T-helper 1 cell treated with Interleukin-12 subunit alpha and Interleukin-12 subunit beta and Interleukin-4 antibody, amounts not matched to agents 30 μg/mL and 1 μg/mL, for 36 hours (primary cell): ENCODE data around the gene MBD3L2.
A peak's percentile ranks its signal among the peaks of the same experiment; 100 is the strongest.

Experiments used
- H3K27ac Mint-ChIP-seq: one replicate; pipeline ENCODE4 v1.8.0; 2021; ENCODE audit warnings: mild to moderate bottlenecking, mixed read lengths
- H3K27me3 Mint-ChIP-seq: one replicate; pipeline ENCODE4 v1.8.0; 2021; ENCODE audit warnings: low read depth, mixed read lengths
- H3K36me3 Mint-ChIP-seq: one replicate; pipeline ENCODE4 v1.8.0; 2021; ENCODE audit warnings: low read depth, mixed read lengths
- H3K4me1 Mint-ChIP-seq: one replicate; pipeline ENCODE4 v1.8.0; 2021; ENCODE audit warnings: low read depth, mixed read lengths
- H3K4me3 Mint-ChIP-seq: one replicate; pipeline ENCODE4 v1.8.0; 2021; ENCODE audit warnings: mild to moderate bottlenecking, moderate library complexity, mixed read lengths
- H3K9me3 Mint-ChIP-seq: one replicate; pipeline ENCODE4 v1.8.0; 2021; ENCODE audit warnings: mixed read lengths

The MBD3L2 gene

DNA sequence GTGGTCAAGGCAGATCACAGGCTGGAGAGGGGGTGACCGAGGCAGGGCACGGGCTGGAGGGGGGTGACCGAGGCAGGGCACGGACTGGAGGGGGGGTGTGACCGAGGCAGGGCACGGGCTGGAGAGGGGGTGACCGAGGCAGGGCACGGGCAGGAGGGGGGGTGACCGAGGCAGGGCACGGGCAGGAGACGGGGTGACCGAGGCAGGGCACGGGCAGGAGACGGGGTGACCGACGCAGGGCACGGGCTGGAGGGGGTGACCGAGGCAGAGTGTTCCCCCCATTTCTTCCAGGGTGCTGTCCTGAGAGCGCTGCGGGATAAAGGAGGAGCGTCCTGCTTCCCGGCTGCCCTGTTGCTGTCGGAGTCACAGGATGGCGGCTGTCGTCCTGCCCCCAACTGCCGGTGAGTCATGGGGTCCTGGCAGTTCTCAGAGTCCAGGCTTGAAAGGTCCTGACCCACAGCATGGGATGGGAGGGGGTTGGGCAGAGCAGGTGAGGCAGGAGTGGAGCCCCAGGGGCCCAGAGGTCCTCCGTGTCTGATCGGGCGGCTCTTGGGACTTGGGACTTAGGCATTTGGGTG, 25.7 kb downstream of the MBD3L2 start:
- no peak overlapping the region for H3K27ac Mint-ChIP-seq
- H3K9me3 Mint-ChIP-seq, result peaks cover 50% of the 10 kb centered on the region
- peaks cover 76% of the 10 kb centered on the region for H3K36me3 Mint-ChIP-seq

DNA sequence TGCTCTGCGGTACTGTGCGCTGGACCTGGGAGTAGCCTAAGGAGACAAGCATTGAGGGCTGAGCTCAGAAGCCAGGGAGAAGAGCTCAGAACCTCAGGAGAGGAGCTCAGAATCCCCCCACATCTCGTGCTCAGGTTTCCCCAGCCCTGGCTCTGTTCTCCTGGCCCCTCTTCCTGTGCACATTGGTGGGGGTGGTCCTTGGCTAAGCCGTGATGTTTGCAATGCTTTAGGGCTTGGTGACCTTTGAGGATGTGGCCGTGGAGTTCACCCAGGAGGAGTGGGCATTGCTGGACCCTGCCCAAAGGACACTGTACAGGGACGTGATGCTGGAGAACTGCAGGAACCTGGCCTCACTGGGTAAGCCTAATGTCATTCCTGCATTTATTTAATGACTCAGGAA, 27.0 kb downstream of the MBD3L2 start:
- no peaks in the 10 kb centered on the region for H3K27me3 Mint-ChIP-seq
- H3K36me3 Mint-ChIP-seq, result peaks cover 89% of the 10 kb centered on the region
- H3K4me1 Mint-ChIP-seq, result peaks cover 6% of the 10 kb centered on the region
- H3K4me3 Mint-ChIP-seq, result no peak overlapping the region
- H3K27ac Mint-ChIP-seq, result no peak overlapping the region
- peaks cover 61% of the 10 kb centered on the region for H3K9me3 Mint-ChIP-seq

More for the DNA sequence above, 25.7 kb downstream of the MBD3L2 start:
- H3K4me3 Mint-ChIP-seq, result no peak overlapping the region
- no peaks in the 10 kb centered on the region for H3K27me3 Mint-ChIP-seq
- H3K4me1 Mint-ChIP-seq, result peaks cover 9% of the 10 kb centered on the region

DNA sequence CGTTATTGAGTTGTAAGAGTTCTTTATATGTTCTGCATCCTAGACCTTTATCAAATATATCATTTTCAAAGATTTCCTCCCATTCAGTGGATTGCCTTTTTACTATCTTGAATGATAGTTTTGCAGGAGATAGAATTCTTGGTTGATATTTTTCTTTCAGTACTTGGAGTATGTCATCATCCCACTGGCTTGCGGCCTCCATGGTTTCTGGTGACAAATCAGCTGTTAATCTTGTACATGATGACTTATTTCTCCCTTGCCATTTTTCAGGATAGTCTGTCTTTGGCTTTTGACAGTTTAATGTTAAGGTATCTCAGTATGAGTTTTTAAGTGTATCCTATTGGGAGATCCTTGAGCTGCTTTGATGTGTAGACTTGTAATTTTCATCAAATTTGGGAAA, 28.9 kb downstream of the MBD3L2 start:
- Mint-ChIP-seq H3K27me3 (no peaks in the 10 kb centered on the region), H3K36me3 (peaks cover 96% of the 10 kb centered on the region), H3K27ac (no peak overlapping the region), H3K4me3 (no peak overlapping the region), H3K4me1 (no peaks in the 10 kb centered on the region), H3K9me3 (peaks cover 70% of the 10 kb centered on the region)

DNA sequence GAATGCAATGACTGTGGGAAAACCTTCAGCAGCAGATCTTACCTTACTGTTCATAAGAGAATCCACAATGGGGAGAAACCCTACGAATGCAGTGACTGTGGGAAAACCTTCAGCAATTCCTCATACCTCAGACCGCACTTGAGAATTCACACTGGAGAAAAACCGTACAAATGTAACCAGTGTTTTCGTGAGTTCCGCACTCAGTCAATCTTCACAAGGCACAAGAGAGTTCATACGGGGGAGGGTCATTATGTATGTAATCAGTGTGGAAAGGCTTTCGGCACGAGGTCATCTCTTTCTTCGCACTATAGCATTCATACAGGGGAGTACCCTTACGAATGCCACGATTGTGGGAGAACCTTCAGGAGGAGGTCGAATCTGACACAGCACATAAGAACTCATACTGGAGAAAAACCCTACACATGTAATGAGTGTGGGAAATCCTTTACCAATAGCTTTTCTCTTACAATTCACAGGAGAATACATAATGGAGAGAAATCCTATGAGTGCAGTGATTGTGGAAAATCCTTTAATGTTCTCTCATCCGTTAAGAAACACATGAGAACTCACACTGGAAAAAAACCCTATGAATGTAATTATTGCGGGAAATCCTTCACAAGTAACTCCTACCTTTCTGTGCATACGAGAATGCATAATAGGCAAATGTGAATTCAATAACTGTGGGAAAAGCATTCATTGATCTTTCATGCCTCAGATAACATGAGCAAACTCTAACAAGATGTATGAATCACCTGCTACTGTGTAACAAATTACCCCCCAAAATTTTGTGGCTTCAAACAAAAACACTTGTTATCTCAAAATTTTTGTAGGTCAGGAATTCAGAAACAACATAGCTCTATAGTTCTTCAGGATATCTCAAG, 34.2 kb downstream of the MBD3L2 start:
- Mint-ChIP-seq H3K27me3 (no peaks in the 10 kb centered on the region), H3K27ac (peak overlapping the region; percentile 57), H3K4me3 (no peak overlapping the region), H3K9me3 (peaks cover 72% of the 10 kb centered on the region), H3K36me3 (peaks cover 80% of the 10 kb centered on the region), H3K4me1 (no peaks in the 10 kb centered on the region)

DNA sequence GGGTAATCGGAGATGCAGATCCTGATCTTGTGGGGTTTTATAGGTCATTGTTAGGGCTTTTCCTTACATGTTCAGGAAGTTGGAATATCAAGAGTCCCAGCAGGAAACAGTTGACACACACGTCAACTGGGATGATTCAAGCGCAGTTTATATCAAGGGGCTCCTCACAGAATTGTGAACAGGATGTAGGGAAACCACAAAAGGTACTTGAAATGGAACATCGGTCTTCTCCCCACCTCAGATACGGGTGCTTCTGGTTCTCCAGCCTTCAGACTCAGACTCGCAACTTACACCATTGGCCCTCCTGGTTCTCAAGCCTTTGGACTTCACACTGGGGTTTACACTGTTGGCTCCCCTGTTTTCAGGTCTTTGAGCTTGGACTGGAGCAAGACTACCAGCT, 39.9 kb downstream of the MBD3L2 start:
- Mint-ChIP-seq H3K4me3 (no peak overlapping the region), H3K9me3 (peaks cover 69% of the 10 kb centered on the region), H3K36me3 (peaks cover 28% of the 10 kb centered on the region), H3K27ac (no peak overlapping the region), H3K27me3 (no peaks in the 10 kb centered on the region), H3K4me1 (peaks cover 3% of the 10 kb centered on the region)

DNA sequence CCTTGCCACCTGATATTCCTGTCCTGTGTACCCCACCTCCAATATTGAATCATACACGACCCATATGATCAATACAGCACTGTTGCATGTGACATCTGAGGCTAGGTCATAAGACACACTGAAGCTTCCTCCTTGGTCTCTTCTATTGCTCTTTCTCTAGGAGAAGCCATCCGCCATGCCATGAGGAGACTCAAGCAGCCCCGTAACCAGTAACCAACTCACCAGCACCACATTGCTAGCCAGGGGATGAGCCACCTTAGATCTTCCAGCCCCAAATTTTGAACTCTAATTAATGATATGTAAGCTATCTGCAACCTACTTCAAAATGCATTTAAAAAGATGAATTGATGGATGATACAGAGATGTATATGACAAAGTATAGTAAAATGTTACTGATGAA, 49.0 kb downstream of the MBD3L2 start:
- Mint-ChIP-seq H3K4me3 (peak overlapping the region; percentile 85), H3K36me3 (peaks cover 7% of the 10 kb centered on the region), H3K4me1 (peaks cover 13% of the 10 kb centered on the region), H3K27ac (peak overlapping the region; percentile 85), H3K27me3 (peaks cover 4% of the 10 kb centered on the region), H3K9me3 (peaks cover 32% of the 10 kb centered on the region)

DNA sequence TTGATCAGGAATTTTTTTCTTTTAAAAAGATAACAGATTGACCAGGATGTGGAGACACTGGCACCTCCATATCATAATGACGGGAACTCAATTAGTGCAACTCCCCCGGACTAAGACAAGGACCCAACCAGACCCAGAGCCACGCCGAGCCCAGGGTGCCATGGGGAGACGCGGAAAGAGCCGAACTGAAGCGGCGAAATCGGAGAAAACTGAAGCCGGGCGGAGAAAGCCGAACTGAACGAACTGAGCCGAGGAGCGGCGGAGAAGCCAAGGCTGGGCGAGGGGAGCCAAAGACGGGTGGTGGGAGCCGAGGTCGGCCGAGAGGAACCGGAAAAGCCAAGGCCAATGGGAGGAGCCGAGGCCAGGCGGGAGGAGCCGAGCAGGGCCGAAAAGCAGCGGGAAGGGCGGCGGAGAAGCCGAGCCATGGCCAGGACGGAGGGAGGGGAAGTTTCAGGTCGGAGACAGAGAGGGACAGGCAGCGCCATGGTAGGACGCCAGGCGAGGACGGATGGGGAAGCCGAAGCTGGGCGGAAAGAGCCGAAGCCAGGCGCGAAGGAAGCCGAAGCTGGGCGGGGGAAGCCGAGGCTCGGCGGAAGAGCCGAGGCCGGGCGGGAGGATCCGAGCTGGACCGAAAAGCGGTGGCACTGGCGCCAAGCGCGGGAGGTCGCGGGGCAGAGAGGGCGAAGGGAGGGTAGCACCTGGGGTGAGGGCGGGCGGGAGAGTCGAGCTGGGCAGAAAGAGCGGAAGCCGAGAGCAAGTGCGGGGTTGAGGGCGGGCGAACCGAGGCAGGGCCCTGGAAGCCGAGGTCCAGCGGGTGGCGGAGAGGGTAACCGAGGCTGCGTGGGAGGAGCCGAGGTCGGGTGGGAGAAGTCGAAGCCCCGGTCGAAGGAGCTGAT, 49.8 kb downstream of the MBD3L2 start:
- Mint-ChIP-seq H3K4me3 (peak overlapping the region; percentile 85), H3K9me3 (peaks cover 28% of the 10 kb centered on the region), H3K27me3 (peaks cover 4% of the 10 kb centered on the region), H3K36me3 (peaks cover 7% of the 10 kb centered on the region), H3K4me1 (peaks cover 13% of the 10 kb centered on the region), H3K27ac (peak overlapping the region; percentile 85)

DNA sequence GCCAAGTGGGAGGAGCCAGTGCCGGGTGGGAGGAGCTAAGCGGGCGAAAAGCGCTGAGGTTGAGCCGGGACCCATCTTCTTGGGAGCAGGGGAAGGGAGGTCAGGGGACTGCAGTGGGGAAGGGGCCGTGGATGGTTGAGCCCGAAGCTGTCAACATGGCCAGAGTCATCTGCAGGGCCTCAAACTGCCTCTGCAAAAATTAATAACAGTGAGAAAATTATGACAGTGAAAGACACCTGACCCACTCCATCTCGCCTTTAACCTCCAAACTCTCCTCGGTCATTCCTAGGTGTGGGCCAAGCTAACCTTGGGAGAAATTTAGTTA, 50.4 kb downstream of the MBD3L2 start:
- peaks cover 28% of the 10 kb centered on the region for H3K9me3 Mint-ChIP-seq
- H3K27ac Mint-ChIP-seq, result peak overlapping the region; percentile 85
- H3K4me3 Mint-ChIP-seq, result peak overlapping the region; percentile 85
- peaks cover 7% of the 10 kb centered on the region for H3K36me3 Mint-ChIP-seq
- H3K4me1 Mint-ChIP-seq, result peaks cover 13% of the 10 kb centered on the region
- H3K27me3 Mint-ChIP-seq, result peaks cover 4% of the 10 kb centered on the region
